HepG2 (cell line): ENCODE measurements around the gene ZMYND8. TPM values are rescaled to one million over a fixed set of nuclear protein-coding genes. Genes with fewer than 3 reads are reported as not detected.

ENCODE experiments used
- ATF7 ChIP-seq, 2 experiments: fragments of 450-650 bp in 1 of 2; sonication (generic) in 1 of 2; formaldehyde crosslinking in 1 of 2; IDR thresholded peaks; 2 replicates each; pipeline versions ENCODE4 v1.4.0 to v1.6.1; 2016 to 2020; ENCODE audit warnings: antibody characterized with exemption in 1 of 2, mild to moderate bottlenecking in 1 of 2, missing genetic modification reagents in 1 of 2
- BORCS8-MEF2B ChIP-seq: sonication (generic); formaldehyde crosslinking; IDR thresholded peaks from 2 replicates; pipeline ENCODE4 v1.8.0; 2022; ENCODE audit warnings: mild to moderate bottlenecking, missing genetic modification reagents
- CREB3 ChIP-seq: sonication (generic); formaldehyde crosslinking; IDR thresholded peaks from 2 replicates; pipeline ENCODE4 v1.5.0; 2020; ENCODE audit warnings: missing genetic modification reagents
- GABPA ChIP-seq, 2 experiments: IDR thresholded peaks; 2 replicates each; pipeline ENCODE4 v1.6.1; 2011 to 2016; ENCODE audit warnings: low read depth in 2 of 2, low read length in 1 of 2, missing biosample characterization in 1 of 2, missing genetic modification characterization in 1 of 2
- KDM4B ChIP-seq: sonication (generic); formaldehyde crosslinking; IDR thresholded peaks from 2 replicates; pipeline ENCODE4 v1.4.0; 2020; ENCODE audit warnings: missing genetic modification reagents
- MEF2D ChIP-seq: sonication (generic); formaldehyde crosslinking; IDR thresholded peaks from 2 replicates; pipeline ENCODE4 v1.5.1; 2020; ENCODE audit warnings: mild to moderate bottlenecking, missing genetic modification reagents
- SIX1 ChIP-seq: sonication (generic); formaldehyde crosslinking; IDR thresholded peaks from 2 replicates; pipeline ENCODE4 v1.4.0; 2020; ENCODE audit warnings: missing genetic modification reagents, borderline replicate concordance
- TGIF2 ChIP-seq: IDR thresholded peaks from 2 replicates; pipeline ENCODE4 v1.6.1; 2016; ENCODE audit warnings: control low read depth, missing compliant biosample characterization
- TP53 ChIP-seq: sonication (generic); formaldehyde crosslinking; conservative IDR thresholded peaks from 2 replicates; pipeline ENCODE4 v1.4.0; 2020; ENCODE audit warnings: missing genetic modification reagents
- ZBTB10 ChIP-seq: sonication (generic); formaldehyde crosslinking; IDR thresholded peaks from 2 replicates; pipeline ENCODE4 v1.4.0; 2020; ENCODE audit warnings: missing genetic modification reagents, borderline replicate concordance
- ZNF136 ChIP-seq: sonication (generic); formaldehyde crosslinking; IDR thresholded peaks from 2 replicates; pipeline ENCODE4 v1.8.1; 2022; ENCODE audit warnings: low read depth, mild to moderate bottlenecking, moderate library complexity, missing genetic modification reagents
- ZNF446 ChIP-seq: sonication (generic); formaldehyde crosslinking; IDR thresholded peaks from 2 replicates; pipeline ENCODE4 v1.5.0; 2020; ENCODE audit warnings: mild to moderate bottlenecking, missing genetic modification reagents
- ZNF513 ChIP-seq: sonication (generic); formaldehyde crosslinking; conservative IDR thresholded peaks from 2 replicates; pipeline ENCODE4 v1.5.0; 2020; ENCODE audit warnings: missing genetic modification reagents
- ZNF646 ChIP-seq: sonication (generic); formaldehyde crosslinking; IDR thresholded peaks from 2 replicates; pipeline ENCODE4 v1.9.0; 2021; ENCODE audit warnings: mild to moderate bottlenecking, missing genetic modification reagents
- polyA plus RNA-seq, 8 experiments: library from polyadenylated mRNA; depleted of rRNA in 3 of 8; stranded (reverse) in 7 of 8; unstranded in 1 of 8; fragments of >200 nt; fragmentation: Illumina TruSeq in 4 of 8; extraction: Trizol in 4 of 8; gene quantifications; 2 replicates each; pipeline versions ENCODE4 v1.2.1 to v1.2.3, GENCODE V29; 2011 to 2016; ENCODE audit warnings: low read depth in 4 of 8, missing spikeins in 1 of 8, mixed read lengths in 1 of 8; ENCODE audit not compliant: insufficient read depth in 1 of 8
- total RNA-seq, 5 experiments: library from RNA; depleted of rRNA; stranded (reverse); fragments of >200 nt; fragmentation: Illumina TruSeq; extraction: Trizol; gene quantifications; 2 replicates each; pipeline ENCODE4 v1.2.3, GENCODE V29; 2016; ENCODE audit warnings: low read depth in 1 of 5

ZMYND8 gene
- total and polyA plus RNA-seq, 2 of the 13 experiments (the other 11 are each of a cell fraction or from before 2014, with no cell fraction given), result 53.9 to 84.7 TPM

- TF ChIP-seq ZNF646 (CRISPR knock-in tag), result 0 out of 2 replicates have a peak, but pooled peaks have one; percentile 34
- 0 out of 2 replicates have a peak, but pooled peaks have one; percentile 55 for TF ChIP-seq ZNF136 (CRISPR knock-in tag)
- TF ChIP-seq BORCS8-MEF2B (CRISPR knock-in tag), result 0 out of 2 replicates have a peak, but pooled peaks have one; percentile 60
- peak; percentile 40; the same call in 1 of the 2 replicates for TF ChIP-seq SIX1 (CRISPR knock-in tag)
- 0 out of 2 replicates have a peak, but pooled peaks have one; percentile 72 for TF ChIP-seq KDM4B
- TF ChIP-seq MEF2D, result no peak
- no peak for TF ChIP-seq GABPA (IDR thresholded peaks at IDR 0.05; ENCODE audit: low read depth, low read length)
- TF ChIP-seq GABPA (CRISPR knock-in tag; IDR thresholded peaks at IDR 0.05; ENCODE audit: low read depth), result peak; percentile 30; the same call in 1 of the 2 replicates
- no peak; the same call in 1 of the 2 replicates for TF ChIP-seq ZBTB10
- TF ChIP-seq TP53 (CRISPR knock-in tag), result peak; percentile 14; the same call in 1 of the 2 replicates
- TF ChIP-seq ZNF446 (CRISPR knock-in tag), result no peak
- TF ChIP-seq TGIF2 (CRISPR knock-in tag), result peak; percentile 90
- TF ChIP-seq CREB3 (CRISPR knock-in tag), result no peak
- TF ChIP-seq ZNF513 (CRISPR knock-in tag), result no peak
- TF ChIP-seq ATF7 (IDR thresholded peaks at IDR 0.05), result no peak
- no peak for TF ChIP-seq ATF7 (CRISPR knock-in tag; IDR thresholded peaks at IDR 0.05)
Observed at GRCh38 chr20:47320990-47321805, 35.3 kb downstream of the ZMYND8 start (continued).
